CD14-positive monocyte (primary cell): ENCODE data around the gene KAT6B. TPM values are rescaled to one million over a fixed set of nuclear protein-coding genes. Genes with fewer than 3 reads are reported as not detected.

ENCODE experiments used
- DNase-seq, 3 donors: peaks; one replicate each; pipeline ENCODE4 v3.0.0-alpha.2; 2011 to 2022
- H2AFZ ChIP-seq: 2 replicates; pipeline ENCODE4 v1.6.0; 2012; ENCODE audit warnings: mild to moderate bottlenecking, low read depth, low read length, inconsistent platforms; ENCODE audit not compliant: insufficient read depth, poor library complexity, severe bottlenecking
- H3K27ac ChIP-seq, 2 donors: 1 replicate in 1 of 2; 2 replicates in 1 of 2; pipeline ENCODE4 v1.5.1; 2012 to 2013; ENCODE audit warnings: low read length in 2 of 2, control low read depth in 1 of 2, inconsistent platforms in 1 of 2, low read depth in 1 of 2, mild to moderate bottlenecking in 1 of 2
- H3K27me3 ChIP-seq, 2 donors: one replicate each; pipeline versions ENCODE4 v1.6.0 to v1.6.1; 2011 to 2013; ENCODE audit warnings: low read length in 2 of 2; ENCODE audit not compliant: control insufficient read depth in 2 of 2, insufficient read depth in 2 of 2
- H3K36me3 ChIP-seq, 2 donors: replicated peaks in 1 of 2; 1 replicate in 1 of 2; 2 replicates in 1 of 2; pipeline versions ENCODE4 v1.5.1 to v1.6.1; 2012 to 2013; ENCODE audit warnings: low read length in 2 of 2, control low read depth in 1 of 2, inconsistent platforms in 1 of 2, mild to moderate bottlenecking in 1 of 2; ENCODE audit not compliant: insufficient read depth in 2 of 2, control insufficient read depth in 1 of 2
- H3K4me1 ChIP-seq, 2 donors: 1 replicate in 1 of 2; 2 replicates in 1 of 2; pipeline versions ENCODE4 v1.5.1 to v1.6.1; 2012 to 2013; ENCODE audit warnings: low read length in 2 of 2, control low read depth in 1 of 2, inconsistent platforms in 1 of 2, mild to moderate bottlenecking in 1 of 2, moderate library complexity in 1 of 2; ENCODE audit not compliant: insufficient read depth in 2 of 2, control insufficient read depth in 1 of 2
- H3K4me2 ChIP-seq: replicated peaks from 2 replicates; pipeline ENCODE3; 2012; ENCODE audit warnings: low read length, moderate library complexity, mild to moderate bottlenecking; ENCODE audit not compliant: poor library complexity, severe bottlenecking; ENCODE audit errors: extremely low read depth
- H3K4me3 ChIP-seq, 3 experiments: fragments of 200-600 bp in 1 of 3; sonication (generic) in 1 of 3; replicated peaks in 1 of 3; 1 replicate in 2 of 3; 2 replicates in 1 of 3; pipeline ENCODE4 v1.5.1; 2011 to 2013; ENCODE audit warnings: low read length in 3 of 3, mild to moderate bottlenecking in 3 of 3, control low read depth in 2 of 3, low read depth in 2 of 3, inconsistent platforms in 1 of 3, moderate library complexity in 1 of 3
- H3K79me2 ChIP-seq: 2 replicates; pipeline ENCODE4 v1.6.0; 2012; ENCODE audit warnings: mild to moderate bottlenecking, control low read depth, inconsistent platforms, low read length, moderate library complexity; ENCODE audit not compliant: insufficient read depth
- H3K9ac ChIP-seq: 2 replicates; pipeline ENCODE4 v1.6.0; 2017; ENCODE audit warnings: low read length, mild to moderate bottlenecking; ENCODE audit not compliant: insufficient read depth, poor library complexity, severe bottlenecking
- H3K9me3 ChIP-seq, 2 donors: replicated peaks in 1 of 2; 1 replicate in 1 of 2; 2 replicates in 1 of 2; pipeline versions ENCODE4 v1.5.1 to v1.6.1; 2012 to 2013; ENCODE audit warnings: low read length in 2 of 2, control low read depth in 1 of 2; ENCODE audit not compliant: control insufficient read depth in 1 of 2, insufficient read depth in 1 of 2
- H4K20me1 ChIP-seq: 2 replicates; pipeline ENCODE4 v1.6.0; 2012; ENCODE audit warnings: mild to moderate bottlenecking, low read length, control low read depth, moderate library complexity; ENCODE audit not compliant: insufficient read depth
- H3K27ac Mint-ChIP-seq, 7 donors: one replicate each; pipeline ENCODE4 v1.8.0; 2020; ENCODE audit warnings: mild to moderate bottlenecking in 7 of 7, mixed read lengths in 7 of 7, moderate library complexity in 6 of 7, inconsistent platforms in 2 of 7
- H3K27me3 Mint-ChIP-seq, 3 donors: one replicate each; pipeline ENCODE4 v1.8.0; 2021 to 2022; ENCODE audit warnings: low read depth in 3 of 3, mild to moderate bottlenecking in 3 of 3, mixed read lengths in 3 of 3, moderate library complexity in 3 of 3, inconsistent platforms in 1 of 3
- H3K36me3 Mint-ChIP-seq, 2 donors: one replicate each; pipeline ENCODE4 v1.8.0; 2020; ENCODE audit warnings: mixed read lengths in 2 of 2, inconsistent platforms in 1 of 2, mild to moderate bottlenecking in 1 of 2
- H3K4me1 Mint-ChIP-seq: one replicate; pipeline ENCODE4 v1.8.0; 2020; ENCODE audit warnings: mild to moderate bottlenecking, mixed read lengths
- H3K4me3 Mint-ChIP-seq, 2 donors: one replicate each; pipeline ENCODE4 v1.8.0; 2020; ENCODE audit warnings: mild to moderate bottlenecking in 2 of 2, mixed read lengths in 2 of 2, moderate library complexity in 1 of 2
- H3K9me3 Mint-ChIP-seq, 7 donors: one replicate each; pipeline ENCODE4 v1.8.0; 2020 to 2022; ENCODE audit warnings: mixed read lengths in 7 of 7, mild to moderate bottlenecking in 6 of 7, moderate library complexity in 6 of 7, inconsistent platforms in 2 of 7
- WGBS: methylation state at CpG from one replicate; pipeline ENCODE4 v1.1.5; 2013; ENCODE audit warnings: missing lambda C conversion rate; ENCODE audit not compliant: insufficient coverage; 5-methylcytosine and 5-hydroxymethylcytosine counted together
- intact Hi-C, 2 donors: fragments of 100-400 bp; cut with micrococcal nuclease; formaldehyde crosslinking; loops; one replicate each; pipeline versions ENCODE4 v1.15.0 to v1.15.1; 2023
- polyA plus RNA-seq, 3 donors: library from polyadenylated mRNA; depleted of rRNA in 1 of 3; unstranded in 2 of 3; stranded (reverse) in 1 of 3; fragments of 300-500 nt in 2 of 3; fragments of >200 nt in 1 of 3; fragmentation: Illumina TruSeq in 2 of 3; gene quantifications; 1 replicate in 2 of 3; 2 replicates in 1 of 3; pipeline ENCODE4 v1.2.3, GENCODE V29; 2012 to 2021
- TF ChIP-seq, protein P1 (sequence below): fragments of 200-600 bp; IDR thresholded peaks from one replicate; pipeline ENCODE4 v1.8.0; 2022; ENCODE audit warnings: antibody characterized with exemption, mild to moderate bottlenecking

Gene KAT6B
- polyA plus RNA-seq, 3 donors = 3.3 to 6.4 (median 6.2) TPM

DNA sequence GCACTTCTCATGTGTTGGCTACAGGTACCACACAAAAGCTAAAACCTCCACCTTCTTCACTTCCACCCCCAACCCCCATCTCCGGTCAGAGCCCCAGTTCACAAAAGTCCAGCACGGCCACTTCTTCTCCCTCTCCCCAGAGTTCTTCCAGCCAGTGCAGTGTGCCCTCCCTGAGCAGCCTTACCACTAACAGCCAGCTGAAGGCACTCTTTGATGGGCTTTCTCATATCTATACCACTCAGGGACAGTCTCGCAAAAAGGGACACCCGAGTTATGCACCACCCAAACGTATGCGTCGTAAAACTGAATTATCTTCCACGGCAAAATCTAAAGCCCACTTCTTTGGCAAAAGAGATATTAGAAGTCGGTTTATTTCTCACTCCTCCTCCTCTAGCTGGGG, 149.4 kb downstream of the KAT6B start:
- Histone ChIP-seq H2AFZ (no peak overlapping the region), H3K4me2 (no peak overlapping the region), H3K27ac (no peak overlapping the region), H3K27me3 (no peaks in the 10 kb centered on the region), H4K20me1 (no peaks in the 10 kb centered on the region), H3K9me3 (no peaks in the 10 kb centered on the region), H3K4me1 (no peaks in the 10 kb centered on the region), H3K79me2 (no peaks in the 10 kb centered on the region), H3K9ac (no peak overlapping the region), H3K4me3 (no peak overlapping the region), H3K36me3 (peaks cover 14 to 44% of the 10 kb centered on the region in 2 donors)
- Mint-ChIP-seq H3K36me3 (peaks cover 40 to 47% of the 10 kb centered on the region in 2 donors), H3K27ac (no peak overlapping the region), H3K4me3 (no peak overlapping the region), H3K27me3 (no peaks in the 10 kb centered on the region), H3K9me3 (no peaks in the 10 kb centered on the region), H3K4me1 (peaks cover 3% of the 10 kb centered on the region)
- 98% methylated on average over 8 of the region's 9 CpGs for WGBS
- TF ChIP-seq, protein P1, sequence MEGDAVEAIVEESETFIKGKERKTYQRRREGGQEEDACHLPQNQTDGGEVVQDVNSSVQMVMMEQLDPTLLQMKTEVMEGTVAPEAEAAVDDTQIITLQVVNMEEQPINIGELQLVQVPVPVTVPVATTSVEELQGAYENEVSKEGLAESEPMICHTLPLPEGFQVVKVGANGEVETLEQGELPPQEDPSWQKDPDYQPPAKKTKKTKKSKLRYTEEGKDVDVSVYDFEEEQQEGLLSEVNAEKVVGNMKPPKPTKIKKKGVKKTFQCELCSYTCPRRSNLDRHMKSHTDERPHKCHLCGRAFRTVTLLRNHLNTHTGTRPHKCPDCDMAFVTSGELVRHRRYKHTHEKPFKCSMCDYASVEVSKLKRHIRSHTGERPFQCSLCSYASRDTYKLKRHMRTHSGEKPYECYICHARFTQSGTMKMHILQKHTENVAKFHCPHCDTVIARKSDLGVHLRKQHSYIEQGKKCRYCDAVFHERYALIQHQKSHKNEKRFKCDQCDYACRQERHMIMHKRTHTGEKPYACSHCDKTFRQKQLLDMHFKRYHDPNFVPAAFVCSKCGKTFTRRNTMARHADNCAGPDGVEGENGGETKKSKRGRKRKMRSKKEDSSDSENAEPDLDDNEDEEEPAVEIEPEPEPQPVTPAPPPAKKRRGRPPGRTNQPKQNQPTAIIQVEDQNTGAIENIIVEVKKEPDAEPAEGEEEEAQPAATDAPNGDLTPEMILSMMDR = no peak
- intact Hi-C loops = no loop called here
- no peak for DNase-seq

DNA sequence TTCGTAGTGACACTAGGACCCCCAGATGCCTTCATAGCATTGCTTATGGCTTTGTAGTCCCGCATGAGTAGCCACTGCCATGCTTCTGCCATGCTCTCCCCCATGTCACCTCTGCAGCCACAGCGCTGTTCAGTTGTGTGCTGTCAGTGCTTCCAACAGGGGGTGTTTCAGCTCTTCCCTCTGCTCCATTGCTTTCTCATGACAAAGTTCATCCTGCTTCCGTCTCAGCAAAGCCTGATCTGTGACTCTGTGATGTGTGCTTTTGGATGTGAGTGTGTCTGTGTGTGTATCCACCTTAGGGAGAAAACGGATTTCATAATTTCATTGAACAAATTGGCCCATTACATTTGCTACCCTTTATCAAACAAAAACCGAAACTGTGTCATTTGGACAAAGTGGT, 150.2 kb downstream of the KAT6B start:
- Mint-ChIP-seq H3K9me3 (no peaks in the 10 kb centered on the region), H3K27ac (no peak overlapping the region), H3K27me3 (no peaks in the 10 kb centered on the region), H3K4me1 (peaks cover 3% of the 10 kb centered on the region), H3K4me3 (no peak overlapping the region), H3K36me3 (peaks cover 40 to 47% of the 10 kb centered on the region in 2 donors)
- H3K27me3 ChIP-seq = no peaks in the 10 kb centered on the region
- H3K9ac ChIP-seq = no peak overlapping the region
- no peak overlapping the region for H3K27ac ChIP-seq
- H3K36me3 ChIP-seq = peaks cover 14 to 44% of the 10 kb centered on the region in 2 donors
- no peak overlapping the region for H3K4me3 ChIP-seq
- no peaks in the 10 kb centered on the region for H4K20me1 ChIP-seq
- no peaks in the 10 kb centered on the region for H3K79me2 ChIP-seq
- H3K4me2 ChIP-seq = no peak overlapping the region
- WGBS = 87% methylated on average over 2 of the region's 6 CpGs
- intact Hi-C loops = no loop called here
- no peaks in the 10 kb centered on the region for H3K9me3 ChIP-seq
- DNase-seq = no peak
- TF ChIP-seq, protein P1 = no peak
- no peaks in the 10 kb centered on the region for H3K4me1 ChIP-seq
- H2AFZ ChIP-seq = no peak overlapping the region
